NB4 (cell line): ENCODE results near the gene SLC1A4.
A peak's percentile ranks its signal among the peaks of the same experiment; 100 is the strongest.

Experiments used
- DNase-seq: peaks from one replicate; pipeline ENCODE4 v3.0.0; 2010; ENCODE audit warnings: low read depth
- H3K4me3 ChIP-seq: one replicate; pipeline ENCODE4 v1.5.1; 2011; ENCODE audit warnings: mild to moderate bottlenecking, low read depth, low read length, moderate library complexity
- CTCF ChIP-seq: IDR thresholded peaks from one replicate; pipeline ENCODE4 v1.5.1; 2012; ENCODE audit warnings: low read depth, low read length
- MAX ChIP-seq: IDR thresholded peaks from 2 replicates; pipeline ENCODE4 v1.6.1; 2011; ENCODE audit warnings: low read depth, low read length
- MYC ChIP-seq: IDR thresholded peaks from 2 replicates; pipeline ENCODE4 v1.6.1; 2011; ENCODE audit warnings: low read depth, low read length
- POLR2A ChIP-seq: IDR thresholded peaks from 2 replicates; pipeline ENCODE4 v1.6.1; 2011; ENCODE audit warnings: mild to moderate bottlenecking; ENCODE audit not compliant: insufficient read length; ENCODE audit errors: extremely low read depth

Gene SLC1A4

GRCh38 chr2:65021709-65022108, 32.5 kb downstream of the SLC1A4 start:
- no peak for DNase-seq
- TF ChIP-seq POLR2A (no peak), MYC (no peak), MAX (no peak), CTCF (no peak)
- no peak overlapping the region for H3K4me3 ChIP-seq

- TF ChIP-seq MYC (no peak), MAX (no peak), CTCF (no peak), POLR2A (no peak)
- H3K4me3 ChIP-seq: no peak overlapping the region
- DNase-seq: no peak
These were observed 33.0 kb downstream of the SLC1A4 start for GRCh38 chr2:65022189-65022588.

- TF ChIP-seq MAX (no peak), MYC (no peak), CTCF (no peak), POLR2A (no peak)
- H3K4me3 ChIP-seq: no peak overlapping the region
- no peak for DNase-seq
These were observed 34.5 kb downstream of the SLC1A4 start for GRCh38 chr2:65023742-65024141.

- no peak for TF ChIP-seq MAX
- no peak for TF ChIP-seq CTCF
- no peak for TF ChIP-seq MYC
- no peak for TF ChIP-seq POLR2A
- no peak overlapping the region for H3K4me3 ChIP-seq
- peak; percentile 71 for DNase-seq
These were observed 35.1 kb downstream of the SLC1A4 start for GRCh38 chr2:65024149-65024829.

GRCh38 chr2:65025453-65026123, 36.4 kb downstream of the SLC1A4 start:
- DNase-seq: peak; percentile 63
- TF ChIP-seq MAX (no peak), MYC (no peak), CTCF (no peak), POLR2A (no peak)

More at GRCh38 chr2:65025453-65026123, 36.4 kb downstream of the SLC1A4 start:
- no peak overlapping the region for H3K4me3 ChIP-seq
